D721Med (cell line): ENCODE measurements around the gene DNMT3A.

Experiments
- DNase-seq: peaks from one replicate; pipeline ENCODE4 v3.0.0; 2011; ENCODE audit warnings: low spot score; ENCODE audit not compliant: insufficient read length
- FAIRE-seq: peaks from 2 replicates; lab custom pipeline; 2011; peaks lifted over from hg19 to GRCh38; lab: Jason Lieb, UNC
- CTCF ChIP-seq: IDR thresholded peaks from 2 replicates; pipeline ENCODE4 v1.5.1; 2012; ENCODE audit warnings: mild to moderate bottlenecking, control low read depth; ENCODE audit not compliant: insufficient read depth; ENCODE audit errors: missing control alignments

The DNMT3A gene

DNA sequence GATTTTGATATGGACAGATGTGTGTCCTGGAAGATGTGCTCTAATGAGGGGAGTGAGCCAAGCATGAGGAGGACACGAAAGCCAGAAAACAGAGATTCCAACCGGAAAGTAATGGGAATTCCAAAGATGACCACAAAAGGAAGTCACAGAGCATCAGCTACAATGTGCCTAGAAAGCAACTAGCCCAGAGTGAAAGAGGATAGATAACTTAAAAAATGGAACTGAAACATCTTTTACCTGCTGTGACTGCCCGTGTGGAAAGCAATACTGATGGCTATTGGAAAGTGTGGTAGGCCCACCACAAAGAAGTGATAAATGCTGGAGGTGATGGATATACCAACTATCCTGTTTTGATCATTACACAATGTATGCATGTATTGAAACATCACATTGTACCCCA, 21.6 kb downstream of the DNMT3A start:
- no peak for TF ChIP-seq CTCF
- DNase-seq (no peak), FAIRE-seq (no peak)

GRCh38 chr2:25316101-25316500, 25.6 kb downstream of the DNMT3A start:
- no peak for TF ChIP-seq CTCF
- no peak for FAIRE-seq
- DNase-seq, result no peak

- FAIRE-seq (no peak), DNase-seq (no peak)
- no peak for TF ChIP-seq CTCF
These were observed 26.4 kb downstream of the DNMT3A start for GRCh38 chr2:25315316-25315680.

DNA sequence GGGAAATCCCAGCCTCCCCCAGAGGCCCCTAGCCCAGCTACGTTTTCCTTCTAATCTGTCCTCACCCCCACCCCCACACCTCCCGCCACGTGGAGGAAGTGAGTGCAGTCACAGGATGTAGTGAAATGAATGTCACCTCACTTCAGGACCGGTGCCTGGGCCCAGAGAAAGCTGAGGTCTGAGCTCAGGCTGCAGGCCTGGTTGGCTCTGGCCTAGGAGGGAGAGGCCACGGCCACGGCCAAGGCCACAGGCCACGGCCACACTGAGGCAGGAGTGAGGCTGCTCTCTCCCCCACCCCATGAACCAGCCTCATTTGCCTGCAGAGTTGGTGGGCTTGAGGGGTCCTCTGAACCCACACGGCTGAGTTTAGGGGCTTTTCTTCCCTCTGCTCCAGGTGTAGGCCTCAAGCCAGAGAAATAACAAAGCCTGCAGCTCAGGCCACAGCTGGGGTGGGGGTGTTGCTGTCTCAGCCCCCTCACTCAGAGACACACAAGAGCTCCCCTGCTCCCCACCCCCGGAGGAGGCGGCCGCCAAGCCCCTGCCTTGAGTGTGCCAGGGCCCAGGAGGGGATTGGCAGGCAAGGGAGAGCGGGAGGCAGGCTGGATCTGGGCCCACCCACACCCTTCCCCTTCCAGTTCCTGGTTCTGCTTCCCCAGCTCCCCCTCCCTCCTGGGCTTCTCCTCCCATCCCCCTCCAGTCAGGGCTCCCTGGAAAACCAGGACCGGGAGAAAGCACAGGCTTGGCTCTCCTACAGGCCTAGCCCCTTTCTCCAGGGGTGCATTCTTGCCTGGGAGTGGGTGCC, 27.0 kb downstream of the DNMT3A start:
- TF ChIP-seq CTCF, result no peak
- DNase-seq, result no peak
- FAIRE-seq, result no peak

GRCh38 chr2:25313711-25314513, 27.8 kb downstream of the DNMT3A start:
- no peak for DNase-seq
- no peak for TF ChIP-seq CTCF
- FAIRE-seq, result no peak

DNA sequence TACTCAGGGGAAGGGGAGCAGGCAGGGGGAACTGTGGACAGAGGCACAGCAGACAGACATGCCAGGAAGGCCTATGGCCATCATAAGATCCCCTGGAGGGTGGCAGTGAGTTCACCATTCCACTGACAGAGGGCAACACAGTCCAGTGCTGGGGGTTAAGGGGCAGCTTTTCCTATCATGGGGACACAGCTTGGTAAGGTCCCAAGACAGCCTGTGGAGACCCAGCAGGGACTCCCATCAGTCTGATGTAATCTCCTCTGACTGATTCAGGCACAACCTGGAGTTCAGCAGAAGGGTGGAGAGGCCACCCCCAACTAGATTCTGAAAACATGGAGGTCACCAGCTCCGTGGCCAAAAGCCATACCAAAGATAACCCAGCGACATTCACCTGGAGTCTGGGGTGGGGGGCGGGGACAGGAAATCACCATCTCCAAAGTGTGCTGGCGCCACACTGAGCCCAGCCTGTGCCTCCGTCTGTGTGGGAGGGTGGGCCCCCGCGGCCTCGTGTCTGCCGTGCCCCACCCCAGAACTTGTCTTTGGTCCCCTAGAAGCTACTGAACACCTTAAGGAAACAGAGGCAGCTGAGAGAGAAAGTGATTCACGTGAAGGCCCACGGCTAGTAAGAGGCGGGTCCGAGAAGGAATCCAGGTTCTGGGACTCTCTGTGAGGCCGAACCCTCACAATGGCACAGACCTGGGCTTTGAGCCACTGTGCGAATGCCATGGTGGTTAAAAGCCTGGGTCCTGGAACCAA, 28.6 kb downstream of the DNMT3A start:
- FAIRE-seq (no peak), DNase-seq (no peak)
- TF ChIP-seq CTCF, result no peak
